LNCAP (cell line): Measurements from ENCODE around the gene SMPX.

ENCODE experiments used
- TF ChIP-seq, protein P1 (sequence below): fragments of 450-650 bp; IDR thresholded peaks from 2 replicates; pipeline ENCODE4 v1.5.1; 2017; ENCODE audit warnings: mild to moderate bottlenecking

The SMPX gene

DNA sequence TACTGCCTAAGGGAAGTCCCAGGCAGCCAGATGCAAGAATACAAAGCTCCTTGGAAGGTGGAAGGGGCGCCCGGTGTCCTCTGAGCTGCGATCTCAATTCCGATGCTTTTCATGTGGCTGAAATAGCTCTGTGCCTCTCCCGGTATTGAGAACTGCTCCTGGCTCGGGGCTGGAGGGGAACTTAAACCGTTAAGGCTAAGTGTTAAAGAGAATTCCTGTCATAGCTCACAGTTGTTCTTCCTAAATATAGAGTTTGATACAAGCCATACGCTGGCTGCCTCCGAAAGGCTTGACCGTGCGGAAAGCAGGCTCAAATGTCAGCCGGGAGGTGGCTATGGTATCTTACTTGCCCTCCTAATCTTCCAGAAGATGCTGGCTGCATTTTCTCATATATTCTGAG lies at the start of gene SMPX:
SMPX (minus strand) TSS at position 157 of the 400 bp plus-strand sequence. CDS start 3,826 bp downstream, outside the sequence.
- TF ChIP-seq, protein P1, sequence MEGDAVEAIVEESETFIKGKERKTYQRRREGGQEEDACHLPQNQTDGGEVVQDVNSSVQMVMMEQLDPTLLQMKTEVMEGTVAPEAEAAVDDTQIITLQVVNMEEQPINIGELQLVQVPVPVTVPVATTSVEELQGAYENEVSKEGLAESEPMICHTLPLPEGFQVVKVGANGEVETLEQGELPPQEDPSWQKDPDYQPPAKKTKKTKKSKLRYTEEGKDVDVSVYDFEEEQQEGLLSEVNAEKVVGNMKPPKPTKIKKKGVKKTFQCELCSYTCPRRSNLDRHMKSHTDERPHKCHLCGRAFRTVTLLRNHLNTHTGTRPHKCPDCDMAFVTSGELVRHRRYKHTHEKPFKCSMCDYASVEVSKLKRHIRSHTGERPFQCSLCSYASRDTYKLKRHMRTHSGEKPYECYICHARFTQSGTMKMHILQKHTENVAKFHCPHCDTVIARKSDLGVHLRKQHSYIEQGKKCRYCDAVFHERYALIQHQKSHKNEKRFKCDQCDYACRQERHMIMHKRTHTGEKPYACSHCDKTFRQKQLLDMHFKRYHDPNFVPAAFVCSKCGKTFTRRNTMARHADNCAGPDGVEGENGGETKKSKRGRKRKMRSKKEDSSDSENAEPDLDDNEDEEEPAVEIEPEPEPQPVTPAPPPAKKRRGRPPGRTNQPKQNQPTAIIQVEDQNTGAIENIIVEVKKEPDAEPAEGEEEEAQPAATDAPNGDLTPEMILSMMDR = no peak

DNA sequence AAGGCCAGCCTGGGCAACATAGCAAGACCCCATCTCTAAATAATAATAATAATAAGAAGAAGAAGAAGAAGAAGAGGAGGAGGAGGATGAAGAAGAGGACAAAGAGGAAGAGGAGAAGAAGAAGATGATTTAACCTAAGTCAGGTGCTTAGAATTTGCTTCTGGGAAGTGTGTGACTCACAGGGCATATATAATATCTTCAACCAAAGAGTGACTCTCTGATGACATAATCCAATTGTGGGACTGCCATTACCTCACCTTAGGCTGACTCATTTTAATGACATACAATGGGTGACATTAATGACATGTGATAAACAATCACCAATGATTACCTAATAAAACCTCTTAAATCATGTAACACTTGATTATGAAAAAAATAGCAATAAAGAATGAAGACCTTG lies 48.8 kb upstream of the SMPX start:
- TF ChIP-seq, protein P1 = no peak

DNA sequence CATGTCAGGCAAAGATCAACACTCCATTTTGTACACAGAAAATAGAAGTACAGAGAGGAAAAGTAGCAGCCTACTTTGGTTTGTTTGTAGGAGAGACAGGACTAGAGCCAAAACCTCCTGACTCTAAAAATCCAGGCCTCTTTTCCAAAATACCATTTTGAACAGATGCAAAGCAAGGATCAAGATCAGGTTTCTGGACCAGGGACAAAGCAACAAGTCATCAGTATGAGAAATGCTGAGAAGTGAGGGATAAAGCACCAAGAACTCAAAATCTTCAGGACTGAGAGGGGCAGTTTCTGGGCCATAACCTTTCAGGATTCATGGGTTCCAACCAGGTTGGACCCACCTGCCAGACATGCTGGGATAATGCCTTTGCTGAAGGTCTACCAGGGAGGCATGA lies 44.9 kb upstream of the SMPX start:
- TF ChIP-seq, protein P1 = no peak

DNA sequence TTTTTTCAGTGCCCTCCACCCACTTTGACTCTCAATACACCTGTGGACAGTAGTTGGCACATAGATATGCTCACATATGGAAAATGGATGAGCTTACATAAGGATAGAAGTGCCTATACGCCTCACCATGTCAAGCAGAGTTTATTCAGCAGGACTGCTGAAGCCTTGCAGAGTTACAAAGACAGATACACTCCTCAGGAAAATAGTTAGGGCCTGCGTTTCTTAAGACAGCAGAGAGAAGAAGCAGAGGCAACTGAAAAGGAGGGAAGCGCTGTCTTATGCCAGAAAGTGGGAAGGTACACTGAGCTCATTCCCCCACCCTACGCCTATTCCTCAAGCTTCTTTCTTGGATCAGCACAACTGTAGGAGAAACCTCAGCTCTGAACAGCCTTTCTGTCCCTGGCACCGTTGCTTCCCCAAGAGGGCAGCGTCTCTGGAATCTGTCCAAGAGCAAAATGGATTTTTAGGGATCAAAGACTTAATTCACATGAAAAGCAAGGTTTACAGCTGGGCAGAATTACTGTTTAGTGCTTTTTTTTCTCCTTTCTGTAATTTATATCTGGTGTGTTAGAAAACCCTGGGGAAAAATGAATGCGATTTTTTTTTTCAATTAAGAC lies 44.2 kb upstream of the SMPX start:
- TF ChIP-seq, protein P1 = no peak

DNA sequence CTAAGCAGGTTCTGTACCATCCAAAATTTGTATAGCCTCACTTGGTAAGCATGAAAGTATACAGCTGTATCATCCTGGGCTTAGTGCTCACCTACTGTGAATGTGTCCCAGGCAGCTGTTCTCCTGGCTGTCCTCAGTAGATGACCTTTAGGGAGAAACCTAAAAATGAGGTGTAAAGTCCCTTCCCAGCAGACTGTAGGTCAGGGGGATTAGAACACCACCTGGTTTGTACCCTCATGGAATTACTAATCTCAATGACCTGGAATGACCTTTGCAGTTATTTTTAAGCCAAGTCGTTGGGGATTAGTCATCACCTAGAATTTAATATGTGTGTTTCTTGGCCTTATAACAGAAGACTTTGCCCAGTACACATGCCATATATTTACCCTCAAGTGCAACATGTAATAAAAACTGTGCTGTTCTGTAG lies 42.4 kb upstream of the SMPX start:
- TF ChIP-seq, protein P1 = no peak

DNA sequence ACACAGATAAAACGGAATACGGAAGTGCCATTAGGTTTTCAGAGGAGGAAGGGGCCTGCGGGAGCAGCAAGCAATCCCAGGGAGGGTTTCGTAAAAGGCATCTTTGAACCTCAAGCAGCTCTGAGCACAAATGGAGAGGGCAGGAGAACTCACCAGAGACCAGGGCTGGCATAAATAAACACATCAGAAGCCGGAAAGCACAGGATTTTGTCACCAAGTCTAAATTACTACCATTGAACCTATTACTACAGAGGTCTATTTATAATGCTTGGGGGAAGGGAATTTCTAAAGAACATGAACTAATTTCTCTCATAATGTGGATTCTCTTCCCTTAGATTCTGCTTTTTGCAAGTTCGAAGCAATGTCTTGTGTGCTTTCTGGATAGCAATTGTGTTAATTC lies 41.9 kb upstream of the SMPX start:
- TF ChIP-seq, protein P1 = no peak

DNA sequence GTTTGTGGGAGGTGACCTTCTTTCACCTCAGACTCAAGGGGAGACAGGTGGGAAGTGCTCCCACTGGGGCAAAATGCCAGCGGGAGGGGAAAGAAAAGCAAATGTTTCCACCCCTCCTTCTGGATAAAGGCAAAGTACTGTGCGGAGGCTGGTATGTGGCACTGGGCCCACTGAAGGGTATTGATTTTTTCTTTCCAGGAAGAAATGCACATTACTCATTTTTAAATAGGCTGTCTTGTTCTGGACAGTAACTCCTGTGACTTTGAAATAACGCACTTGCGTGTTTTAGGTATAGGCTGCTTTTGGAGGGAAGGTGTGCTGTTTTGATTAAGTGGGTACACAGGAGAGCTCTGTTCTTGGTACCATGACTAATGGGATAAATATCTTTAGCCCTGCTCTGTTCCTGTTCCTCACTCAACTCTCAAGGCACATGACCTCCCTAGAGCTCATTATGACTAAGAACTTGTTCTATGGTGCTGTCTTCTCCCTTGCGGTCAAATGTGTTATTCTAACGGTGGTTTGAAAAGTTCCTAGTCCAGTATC lies 40.8 kb upstream of the SMPX start:
- TF ChIP-seq, protein P1 = no peak
